GM23338 (cell line): ENCODE data around the gene SF3B2. TPM values are rescaled to one million over a fixed set of nuclear protein-coding genes. Genes with fewer than 3 reads are reported as not detected.

ENCODE experiments used
- ATAC-seq: fragments of 200-7000 bp; cut with Tn5 transposase; 3 replicates; pipeline ENCODE4 v1.9.1; 2020
- DNase-seq: peaks from one replicate; pipeline ENCODE4 v3.0.0-alpha.2; 2015; ENCODE audit warnings: low spot score
- H2AFZ ChIP-seq: fragments of 200-600 bp; sonication (generic); 2 replicates; pipeline ENCODE4 v1.8.0; 2016; ENCODE audit warnings: antibody characterized with exemption, mild to moderate bottlenecking, moderate library complexity
- H3F3A ChIP-seq: fragments of 200-600 bp; sonication (generic); replicated peaks from 2 replicates; pipeline ENCODE4 v1.8.0; 2017; ENCODE audit warnings: antibody characterized with exemption, mixed run types, low read depth
- H3K27ac ChIP-seq: fragments of 200-600 bp; sonication (generic); 2 replicates; pipeline ENCODE4 v1.6.1; 2016; ENCODE audit warnings: low read depth
- H3K27me3 ChIP-seq: fragments of 200-600 bp; sonication (generic); 2 replicates; pipeline ENCODE4 v1.8.0; 2016; ENCODE audit warnings: mild to moderate bottlenecking, mixed run types, moderate library complexity; ENCODE audit not compliant: insufficient read depth
- H3K36me3 ChIP-seq: fragments of 200-600 bp; sonication (generic); 2 replicates; pipeline ENCODE4 v1.8.0; 2016; ENCODE audit warnings: mild to moderate bottlenecking; ENCODE audit not compliant: insufficient read depth
- H3K4me1 ChIP-seq: fragments of 200-600 bp; sonication (generic); 2 replicates; pipeline ENCODE4 v1.8.0; 2016; ENCODE audit warnings: mild to moderate bottlenecking, moderate library complexity; ENCODE audit not compliant: insufficient read depth
- H3K4me2 ChIP-seq: fragments of 200-600 bp; sonication (generic); 2 replicates; pipeline ENCODE4 v1.7.1; 2017; ENCODE audit warnings: mixed run types
- H3K4me3 ChIP-seq: fragments of 200-600 bp; sonication (generic); 2 replicates; pipeline ENCODE4 v1.6.1; 2016; ENCODE audit warnings: mixed run types
- H3K79me2 ChIP-seq: fragments of 200-600 bp; sonication (generic); replicated peaks from 2 replicates; pipeline ENCODE4 v1.8.0; 2017; ENCODE audit warnings: mild to moderate bottlenecking; ENCODE audit not compliant: insufficient read depth
- H3K9me2 ChIP-seq: fragments of 200-600 bp; sonication (generic); 2 replicates; pipeline ENCODE4 v1.8.0; 2017; ENCODE audit not compliant: insufficient read depth
- H4K20me1 ChIP-seq: fragments of 200-600 bp; sonication (generic); replicated peaks from 2 replicates; pipeline ENCODE4 v1.8.0; 2017; ENCODE audit warnings: mild to moderate bottlenecking; ENCODE audit not compliant: insufficient read depth
- H3K27ac Mint-ChIP-seq: 2 replicates; pipeline ENCODE4 v1.8.0; 2020; ENCODE audit warnings: inconsistent platforms, mild to moderate bottlenecking, moderate library complexity, mixed read lengths
- H3K27me3 Mint-ChIP-seq: 3 replicates; pipeline ENCODE4 v1.8.0; 2022; ENCODE audit warnings: low read depth, mild to moderate bottlenecking, moderate library complexity, mixed read lengths, inconsistent platforms; ENCODE audit not compliant: insufficient read depth, poor library complexity
- H3K36me3 Mint-ChIP-seq: 3 replicates; pipeline ENCODE4 v1.8.0; 2021; ENCODE audit warnings: low read depth, mild to moderate bottlenecking, inconsistent platforms, moderate library complexity, mixed read lengths
- H3K4me1 Mint-ChIP-seq: 3 replicates; pipeline ENCODE4 v1.8.0; 2020; ENCODE audit warnings: mild to moderate bottlenecking, inconsistent platforms, mixed read lengths
- H3K4me3 Mint-ChIP-seq: 3 replicates; pipeline ENCODE4 v1.8.0; 2021; ENCODE audit warnings: moderate library complexity, mild to moderate bottlenecking, inconsistent platforms, mixed read lengths
- H3K9me3 Mint-ChIP-seq: 3 replicates; pipeline ENCODE4 v1.8.0; 2020; ENCODE audit warnings: moderate library complexity, mild to moderate bottlenecking, inconsistent platforms, mixed read lengths
- CREB1 ChIP-seq: fragments of 250-450 bp; sonication (Bioruptor Pico); IDR thresholded peaks from 2 replicates; pipeline ENCODE4 v1.5.0; 2020; ENCODE audit warnings: low read depth, mild to moderate bottlenecking, moderate library complexity
- EZH2 ChIP-seq: fragments of 200-600 bp; sonication (generic); IDR thresholded peaks from one replicate; pipeline ENCODE4 v1.8.0; 2017; ENCODE audit warnings: antibody characterized with exemption, mild to moderate bottlenecking, low read depth; ENCODE audit not compliant: unreplicated experiment
- EZH2phosphoT487 ChIP-seq: fragments of 200-600 bp; sonication (generic); IDR thresholded peaks from one replicate; pipeline ENCODE4 v1.8.1; 2018; ENCODE audit warnings: antibody characterized with exemption; ENCODE audit not compliant: unreplicated experiment
- JUNB ChIP-seq: IDR thresholded peaks from one replicate; pipeline ENCODE4 v1.6.1; 2016; ENCODE audit warnings: antibody characterized with exemption; ENCODE audit not compliant: unreplicated experiment
- NANOG ChIP-seq: IDR thresholded peaks from 2 replicates; pipeline ENCODE4 v1.6.1; 2016; ENCODE audit warnings: antibody characterized with exemption, borderline replicate concordance
- POLR2AphosphoS5 ChIP-seq: IDR thresholded peaks from 2 replicates; pipeline ENCODE4 v1.6.1; 2016; ENCODE audit warnings: antibody characterized with exemption, low read depth
- REST ChIP-seq: IDR thresholded peaks from one replicate; pipeline ENCODE4 v1.6.1; 2018; ENCODE audit warnings: antibody characterized with exemption; ENCODE audit not compliant: unreplicated experiment
- STAT1 ChIP-seq: IDR thresholded peaks from one replicate; pipeline ENCODE4 v1.6.1; 2016; ENCODE audit warnings: antibody characterized with exemption; ENCODE audit not compliant: unreplicated experiment
- ZNF114 ChIP-seq: fragments of 250-450 bp; sonication (Bioruptor Pico); IDR thresholded peaks from 2 replicates; pipeline ENCODE4 v1.5.0; 2020; ENCODE audit warnings: mild to moderate bottlenecking, moderate library complexity
- ZNF331 ChIP-seq: fragments of 250-450 bp; sonication (Bioruptor Pico); IDR thresholded peaks from 2 replicates; pipeline ENCODE4 v1.5.0; 2020; ENCODE audit warnings: low read depth, mild to moderate bottlenecking, moderate library complexity
- polyA plus RNA-seq: library from polyadenylated mRNA; unstranded; fragments of >200 nt; fragmentation: Nextera tagmentation; extraction: Ambion mirVana; gene quantifications from 2 replicates; pipeline ENCODE4 v1.2.1, GENCODE V29; 2016
- total RNA-seq: library from RNA; depleted of rRNA; stranded (reverse); fragments of >200 nt; shearing (Covaris generic); gene quantifications from 2 replicates; pipeline ENCODE4 v1.2.3, GENCODE V29; 2014
- TF ChIP-seq, protein P1 (sequence below): fragments of 250-450 bp; sonication (Bioruptor Pico); IDR thresholded peaks from 2 replicates; pipeline ENCODE4 v1.5.0; 2020; ENCODE audit warnings: mild to moderate bottlenecking, moderate library complexity
- TF ChIP-seq, protein P2 (sequence below), 2 experiments: fragments of 200-600 bp in 1 of 2; sonication (generic) in 1 of 2; conservative IDR thresholded peaks; 2 replicates each; pipeline versions ENCODE4 v1.5.1 to v1.6.1; 2016 to 2017; ENCODE audit warnings: antibody characterized with exemption in 2 of 2, low read depth in 2 of 2, mild to moderate bottlenecking in 2 of 2, moderate library complexity in 1 of 2
- TF ChIP-seq, protein P3 (sequence below): IDR thresholded peaks from 2 replicates; pipeline ENCODE4 v1.6.1; 2016; ENCODE audit warnings: antibody characterized with exemption

SF3B2 gene
- total and polyA plus RNA-seq, 2 experiments from 2014 or later = 173 to 180 TPM

- Histone ChIP-seq H3K27ac (no peak overlapping the region), H3K79me2 (peaks cover 18% of the 10 kb centered on the region), H3F3A (peaks cover 15% of the 10 kb centered on the region; the same call in 1 of the 2 replicates), H3K27me3 (peaks cover 16% of the 10 kb centered on the region), H3K4me1 (peaks cover 14% of the 10 kb centered on the region; the same call in 1 of the 2 replicates), H3K4me3 (no peak overlapping the region), H3K9me2 (no peaks in the 10 kb centered on the region), H2AFZ (no peak overlapping the region), H3K4me2 (no peak overlapping the region), H4K20me1 (peaks cover 7% of the 10 kb centered on the region; the same call in 1 of the 2 replicates), H3K36me3 (peaks cover 7% of the 10 kb centered on the region; the same call in 1 of the 2 replicates)
- TF ChIP-seq, protein P1, sequence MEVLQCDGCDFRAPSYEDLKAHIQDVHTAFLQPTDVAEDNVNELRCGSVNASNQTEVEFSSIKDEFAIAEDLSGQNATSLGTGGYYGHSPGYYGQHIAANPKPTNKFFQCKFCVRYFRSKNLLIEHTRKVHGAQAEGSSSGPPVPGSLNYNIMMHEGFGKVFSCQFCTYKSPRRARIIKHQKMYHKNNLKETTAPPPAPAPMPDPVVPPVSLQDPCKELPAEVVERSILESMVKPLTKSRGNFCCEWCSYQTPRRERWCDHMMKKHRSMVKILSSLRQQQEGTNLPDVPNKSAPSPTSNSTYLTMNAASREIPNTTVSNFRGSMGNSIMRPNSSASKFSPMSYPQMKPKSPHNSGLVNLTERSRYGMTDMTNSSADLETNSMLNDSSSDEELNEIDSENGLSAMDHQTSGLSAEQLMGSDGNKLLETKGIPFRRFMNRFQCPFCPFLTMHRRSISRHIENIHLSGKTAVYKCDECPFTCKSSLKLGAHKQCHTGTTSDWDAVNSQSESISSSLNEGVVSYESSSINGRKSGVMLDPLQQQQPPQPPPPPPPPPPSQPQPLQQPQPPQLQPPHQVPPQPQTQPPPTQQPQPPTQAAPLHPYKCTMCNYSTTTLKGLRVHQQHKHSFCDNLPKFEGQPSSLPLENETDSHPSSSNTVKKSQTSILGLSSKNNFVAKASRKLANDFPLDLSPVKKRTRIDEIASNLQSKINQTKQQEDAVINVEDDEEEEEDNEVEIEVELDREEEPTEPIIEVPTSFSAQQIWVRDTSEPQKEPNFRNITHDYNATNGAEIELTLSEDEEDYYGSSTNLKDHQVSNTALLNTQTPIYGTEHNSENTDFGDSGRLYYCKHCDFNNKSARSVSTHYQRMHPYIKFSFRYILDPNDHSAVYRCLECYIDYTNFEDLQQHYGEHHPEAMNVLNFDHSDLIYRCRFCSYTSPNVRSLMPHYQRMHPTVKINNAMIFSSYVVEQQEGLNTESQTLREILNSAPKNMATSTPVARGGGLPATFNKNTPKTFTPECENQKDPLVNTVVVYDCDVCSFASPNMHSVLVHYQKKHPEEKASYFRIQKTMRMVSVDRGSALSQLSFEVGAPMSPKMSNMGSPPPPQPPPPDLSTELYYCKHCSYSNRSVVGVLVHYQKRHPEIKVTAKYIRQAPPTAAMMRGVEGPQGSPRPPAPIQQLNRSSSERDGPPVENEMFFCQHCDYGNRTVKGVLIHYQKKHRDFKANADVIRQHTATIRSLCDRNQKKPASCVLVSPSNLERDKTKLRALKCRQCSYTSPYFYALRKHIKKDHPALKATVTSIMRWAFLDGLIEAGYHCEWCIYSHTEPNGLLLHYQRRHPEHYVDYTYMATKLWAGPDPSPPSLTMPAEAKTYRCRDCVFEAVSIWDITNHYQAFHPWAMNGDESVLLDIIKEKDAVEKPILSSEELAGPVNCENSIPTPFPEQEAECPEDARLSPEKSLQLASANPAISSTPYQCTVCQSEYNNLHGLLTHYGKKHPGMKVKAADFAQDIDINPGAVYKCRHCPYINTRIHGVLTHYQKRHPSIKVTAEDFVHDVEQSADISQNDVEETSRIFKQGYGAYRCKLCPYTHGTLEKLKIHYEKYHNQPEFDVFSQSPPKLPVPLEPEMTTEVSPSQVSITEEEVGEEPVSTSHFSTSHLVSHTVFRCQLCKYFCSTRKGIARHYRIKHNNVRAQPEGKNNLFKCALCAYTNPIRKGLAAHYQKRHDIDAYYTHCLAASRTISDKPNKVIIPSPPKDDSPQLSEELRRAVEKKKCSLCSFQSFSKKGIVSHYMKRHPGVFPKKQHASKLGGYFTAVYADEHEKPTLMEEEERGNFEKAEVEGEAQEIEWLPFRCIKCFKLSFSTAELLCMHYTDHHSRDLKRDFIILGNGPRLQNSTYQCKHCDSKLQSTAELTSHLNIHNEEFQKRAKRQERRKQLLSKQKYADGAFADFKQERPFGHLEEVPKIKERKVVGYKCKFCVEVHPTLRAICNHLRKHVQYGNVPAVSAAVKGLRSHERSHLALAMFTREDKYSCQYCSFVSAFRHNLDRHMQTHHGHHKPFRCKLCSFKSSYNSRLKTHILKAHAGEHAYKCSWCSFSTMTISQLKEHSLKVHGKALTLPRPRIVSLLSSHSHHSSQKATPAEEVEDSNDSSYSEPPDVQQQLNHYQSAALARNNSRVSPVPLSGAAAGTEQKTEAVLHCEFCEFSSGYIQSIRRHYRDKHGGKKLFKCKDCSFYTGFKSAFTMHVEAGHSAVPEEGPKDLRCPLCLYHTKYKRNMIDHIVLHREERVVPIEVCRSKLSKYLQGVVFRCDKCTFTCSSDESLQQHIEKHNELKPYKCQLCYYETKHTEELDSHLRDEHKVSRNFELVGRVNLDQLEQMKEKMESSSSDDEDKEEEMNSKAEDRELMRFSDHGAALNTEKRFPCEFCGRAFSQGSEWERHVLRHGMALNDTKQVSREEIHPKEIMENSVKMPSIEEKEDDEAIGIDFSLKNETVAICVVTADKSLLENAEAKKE (CRISPR knock-in tag) = no peak
- TF ChIP-seq, protein P2, sequence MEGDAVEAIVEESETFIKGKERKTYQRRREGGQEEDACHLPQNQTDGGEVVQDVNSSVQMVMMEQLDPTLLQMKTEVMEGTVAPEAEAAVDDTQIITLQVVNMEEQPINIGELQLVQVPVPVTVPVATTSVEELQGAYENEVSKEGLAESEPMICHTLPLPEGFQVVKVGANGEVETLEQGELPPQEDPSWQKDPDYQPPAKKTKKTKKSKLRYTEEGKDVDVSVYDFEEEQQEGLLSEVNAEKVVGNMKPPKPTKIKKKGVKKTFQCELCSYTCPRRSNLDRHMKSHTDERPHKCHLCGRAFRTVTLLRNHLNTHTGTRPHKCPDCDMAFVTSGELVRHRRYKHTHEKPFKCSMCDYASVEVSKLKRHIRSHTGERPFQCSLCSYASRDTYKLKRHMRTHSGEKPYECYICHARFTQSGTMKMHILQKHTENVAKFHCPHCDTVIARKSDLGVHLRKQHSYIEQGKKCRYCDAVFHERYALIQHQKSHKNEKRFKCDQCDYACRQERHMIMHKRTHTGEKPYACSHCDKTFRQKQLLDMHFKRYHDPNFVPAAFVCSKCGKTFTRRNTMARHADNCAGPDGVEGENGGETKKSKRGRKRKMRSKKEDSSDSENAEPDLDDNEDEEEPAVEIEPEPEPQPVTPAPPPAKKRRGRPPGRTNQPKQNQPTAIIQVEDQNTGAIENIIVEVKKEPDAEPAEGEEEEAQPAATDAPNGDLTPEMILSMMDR (conservative IDR thresholded peaks at IDR 0.05; ENCODE audit: low read depth in 2 of 2) = no peak
- no peak for TF ChIP-seq EZH2phosphoT487
- TF ChIP-seq, protein P3, sequence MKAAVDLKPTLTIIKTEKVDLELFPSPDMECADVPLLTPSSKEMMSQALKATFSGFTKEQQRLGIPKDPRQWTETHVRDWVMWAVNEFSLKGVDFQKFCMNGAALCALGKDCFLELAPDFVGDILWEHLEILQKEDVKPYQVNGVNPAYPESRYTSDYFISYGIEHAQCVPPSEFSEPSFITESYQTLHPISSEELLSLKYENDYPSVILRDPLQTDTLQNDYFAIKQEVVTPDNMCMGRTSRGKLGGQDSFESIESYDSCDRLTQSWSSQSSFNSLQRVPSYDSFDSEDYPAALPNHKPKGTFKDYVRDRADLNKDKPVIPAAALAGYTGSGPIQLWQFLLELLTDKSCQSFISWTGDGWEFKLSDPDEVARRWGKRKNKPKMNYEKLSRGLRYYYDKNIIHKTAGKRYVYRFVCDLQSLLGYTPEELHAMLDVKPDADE = no peak
- TF ChIP-seq CREB1 (CRISPR knock-in tag) = no peak
- no peak for TF ChIP-seq ZNF114 (CRISPR knock-in tag)
- no peak for TF ChIP-seq JUNB
- TF ChIP-seq POLR2AphosphoS5 = no peak
- no peak for TF ChIP-seq REST
- no peak for TF ChIP-seq NANOG
- TF ChIP-seq EZH2 = no peak
- TF ChIP-seq ZNF331 (CRISPR knock-in tag) = no peak
- no peak for TF ChIP-seq STAT1
- Mint-ChIP-seq H3K4me3 (no peak overlapping the region), H3K4me1 (peaks cover 22% of the 10 kb centered on the region), H3K27me3 (peaks cover 20% of the 10 kb centered on the region), H3K27ac (no peak overlapping the region), H3K36me3 (peaks cover 30% of the 10 kb centered on the region), H3K9me3 (no peaks in the 10 kb centered on the region)
- no peak for ATAC-seq
- DNase-seq = no peak
These were observed 44.9 kb upstream of the SF3B2 start for GRCh38 chr11:66007201-66007634.
